GM19463 (cell line): ENCODE data around the gene AKNA.
"Not testable (repeated sequence)": the region's sequence is repeated elsewhere in the genome, so short reads cannot be mapped to it uniquely, and the experiment has no call there.

Experiments used
- ATAC-seq: cut with Tn5 transposase; IDR thresholded peaks from one replicate; pipeline ENCODE4 v1.9.1; 2021; ENCODE audit warnings: mild to moderate bottlenecking, moderate library complexity; ENCODE audit not compliant: unreplicated experiment

Gene AKNA

GRCh38 chr9:114342755-114343440 lies 44.9 kb downstream of the AKNA start:
- ATAC-seq = no peak

- ATAC-seq = no peak
Measured at GRCh38 chr9:114341991-114342390, 45.8 kb downstream of the AKNA start.

- ATAC-seq = no peak
Measured at GRCh38 chr9:114341152-114341830, 46.5 kb downstream of the AKNA start.

- peak; percentile 77 for ATAC-seq
Measured at GRCh38 chr9:114339130-114339908, 48.5 kb downstream of the AKNA start.

- no peak for ATAC-seq
Measured at GRCh38 chr9:114338187-114338586, 49.6 kb downstream of the AKNA start.

- ATAC-seq = no peak
Measured at GRCh38 chr9:114336699-114337395, 50.9 kb downstream of the AKNA start.

- ATAC-seq = no peak
Measured at GRCh38 chr9:114336157-114336556, 51.6 kb downstream of the AKNA start.

GRCh38 chr9:114335745-114336144 lies 52.0 kb downstream of the AKNA start:
- ATAC-seq = no peak

GRCh38 chr9:114334490-114334889 lies 53.3 kb downstream of the AKNA start:
- no peak for ATAC-seq

- ATAC-seq = not testable (repeated sequence)
Measured at GRCh38 chr9:114333718-114334117, 54.1 kb downstream of the AKNA start.

GRCh38 chr9:114332474-114333040 lies 55.2 kb downstream of the AKNA start:
- ATAC-seq = not testable (repeated sequence)

GRCh38 chr9:114331229-114332195 lies 56.3 kb downstream of the AKNA start:
- not testable (repeated sequence) for ATAC-seq

GRCh38 chr9:114330636-114331035 lies 57.1 kb downstream of the AKNA start:
- ATAC-seq = no peak

- ATAC-seq = not testable (repeated sequence)
Measured at GRCh38 chr9:114329625-114330022, 58.2 kb downstream of the AKNA start, which contains the start of gene ORM2. Gene ORM2, plus strand, starts transcription at chr9:114329869. Its CDS starts 36 bp downstream, at chr9:114329905.

GRCh38 chr9:114328937-114329624 lies 58.7 kb downstream of the AKNA start:
- ATAC-seq = not testable (repeated sequence)

- not testable (repeated sequence) for ATAC-seq
Measured at GRCh38 chr9:114328357-114328820, 59.4 kb downstream of the AKNA start.

GRCh38 chr9:114327749-114328148 lies 60.0 kb downstream of the AKNA start:
- no peak for ATAC-seq

GRCh38 chr9:114325684-114326254 lies 62.0 kb downstream of the AKNA start:
- not testable (repeated sequence) for ATAC-seq
